HepG2 (cell line): ENCODE measurements around the gene GHSR.

ENCODE experiments used
- EZH2 ChIP-seq: conservative IDR thresholded peaks from 2 replicates; pipeline ENCODE4 v1.6.1; 2012; ENCODE audit warnings: mild to moderate bottlenecking, low read depth, low read length, moderate library complexity
- FOXA1 ChIP-seq, 2 experiments: fragments of 450-650 bp in 1 of 2; sonication (generic) in 1 of 2; formaldehyde crosslinking in 1 of 2; IDR thresholded peaks; 2 replicates each; pipeline versions ENCODE4 v1.4.0 to v1.6.1; 2016 to 2020; ENCODE audit warnings: missing genetic modification reagents in 1 of 2
- ZNF232 ChIP-seq: sonication (generic); formaldehyde crosslinking; IDR thresholded peaks from 2 replicates; pipeline ENCODE4 v1.4.0; 2020; ENCODE audit warnings: missing genetic modification reagents, borderline replicate concordance
- TF ChIP-seq, protein P1 (sequence below): sonication (generic); formaldehyde crosslinking; IDR thresholded peaks from 2 replicates; pipeline ENCODE4 v1.4.0; 2020; ENCODE audit warnings: missing genetic modification reagents
- TF ChIP-seq, protein P2 (sequence below): fragments of 450-650 bp; IDR thresholded peaks from 2 replicates; pipeline ENCODE4 v1.6.1; 2017; ENCODE audit warnings: mild to moderate bottlenecking

DNA sequence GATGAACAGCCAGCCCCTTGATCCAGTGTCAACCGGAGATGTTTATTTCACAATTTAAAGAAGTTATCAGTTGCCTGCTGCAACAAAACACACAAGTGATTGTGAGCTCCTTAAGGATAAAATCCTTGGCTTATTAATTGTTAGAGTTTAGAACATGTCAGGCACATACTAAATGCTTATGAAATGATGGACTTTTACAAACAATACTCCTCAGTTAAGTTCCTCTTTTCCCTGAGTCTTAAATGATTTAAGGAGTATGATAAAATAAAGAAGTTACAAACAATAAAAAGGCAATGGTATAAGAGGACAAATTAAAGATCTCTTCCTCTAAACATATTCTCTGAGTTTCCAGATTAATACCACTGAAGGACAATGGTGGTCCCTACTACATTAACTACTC, 5.7 kb downstream of the GHSR start:
- TF ChIP-seq, protein P1, sequence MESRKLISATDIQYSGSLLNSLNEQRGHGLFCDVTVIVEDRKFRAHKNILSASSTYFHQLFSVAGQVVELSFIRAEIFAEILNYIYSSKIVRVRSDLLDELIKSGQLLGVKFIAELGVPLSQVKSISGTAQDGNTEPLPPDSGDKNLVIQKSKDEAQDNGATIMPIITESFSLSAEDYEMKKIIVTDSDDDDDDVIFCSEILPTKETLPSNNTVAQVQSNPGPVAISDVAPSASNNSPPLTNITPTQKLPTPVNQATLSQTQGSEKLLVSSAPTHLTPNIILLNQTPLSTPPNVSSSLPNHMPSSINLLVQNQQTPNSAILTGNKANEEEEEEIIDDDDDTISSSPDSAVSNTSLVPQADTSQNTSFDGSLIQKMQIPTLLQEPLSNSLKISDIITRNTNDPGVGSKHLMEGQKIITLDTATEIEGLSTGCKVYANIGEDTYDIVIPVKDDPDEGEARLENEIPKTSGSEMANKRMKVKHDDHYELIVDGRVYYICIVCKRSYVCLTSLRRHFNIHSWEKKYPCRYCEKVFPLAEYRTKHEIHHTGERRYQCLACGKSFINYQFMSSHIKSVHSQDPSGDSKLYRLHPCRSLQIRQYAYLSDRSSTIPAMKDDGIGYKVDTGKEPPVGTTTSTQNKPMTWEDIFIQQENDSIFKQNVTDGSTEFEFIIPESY (CRISPR knock-in tag), result no peak
- TF ChIP-seq, protein P2, sequence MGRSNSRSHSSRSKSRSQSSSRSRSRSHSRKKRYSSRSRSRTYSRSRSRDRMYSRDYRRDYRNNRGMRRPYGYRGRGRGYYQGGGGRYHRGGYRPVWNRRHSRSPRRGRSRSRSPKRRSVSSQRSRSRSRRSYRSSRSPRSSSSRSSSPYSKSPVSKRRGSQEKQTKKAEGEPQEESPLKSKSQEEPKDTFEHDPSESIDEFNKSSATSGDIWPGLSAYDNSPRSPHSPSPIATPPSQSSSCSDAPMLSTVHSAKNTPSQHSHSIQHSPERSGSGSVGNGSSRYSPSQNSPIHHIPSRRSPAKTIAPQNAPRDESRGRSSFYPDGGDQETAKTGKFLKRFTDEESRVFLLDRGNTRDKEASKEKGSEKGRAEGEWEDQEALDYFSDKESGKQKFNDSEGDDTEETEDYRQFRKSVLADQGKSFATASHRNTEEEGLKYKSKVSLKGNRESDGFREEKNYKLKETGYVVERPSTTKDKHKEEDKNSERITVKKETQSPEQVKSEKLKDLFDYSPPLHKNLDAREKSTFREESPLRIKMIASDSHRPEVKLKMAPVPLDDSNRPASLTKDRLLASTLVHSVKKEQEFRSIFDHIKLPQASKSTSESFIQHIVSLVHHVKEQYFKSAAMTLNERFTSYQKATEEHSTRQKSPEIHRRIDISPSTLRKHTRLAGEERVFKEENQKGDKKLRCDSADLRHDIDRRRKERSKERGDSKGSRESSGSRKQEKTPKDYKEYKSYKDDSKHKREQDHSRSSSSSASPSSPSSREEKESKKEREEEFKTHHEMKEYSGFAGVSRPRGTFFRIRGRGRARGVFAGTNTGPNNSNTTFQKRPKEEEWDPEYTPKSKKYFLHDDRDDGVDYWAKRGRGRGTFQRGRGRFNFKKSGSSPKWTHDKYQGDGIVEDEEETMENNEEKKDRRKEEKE, result no peak
- TF ChIP-seq FOXA1 (IDR thresholded peaks at IDR 0.05), result no peak
- no peak for TF ChIP-seq FOXA1 (CRISPR knock-in tag; IDR thresholded peaks at IDR 0.05)
- TF ChIP-seq ZNF232, result no peak
- TF ChIP-seq EZH2, result no peak
